Measurements from ENCODE around the gene NRIP2.

The NRIP2 gene

DNA sequence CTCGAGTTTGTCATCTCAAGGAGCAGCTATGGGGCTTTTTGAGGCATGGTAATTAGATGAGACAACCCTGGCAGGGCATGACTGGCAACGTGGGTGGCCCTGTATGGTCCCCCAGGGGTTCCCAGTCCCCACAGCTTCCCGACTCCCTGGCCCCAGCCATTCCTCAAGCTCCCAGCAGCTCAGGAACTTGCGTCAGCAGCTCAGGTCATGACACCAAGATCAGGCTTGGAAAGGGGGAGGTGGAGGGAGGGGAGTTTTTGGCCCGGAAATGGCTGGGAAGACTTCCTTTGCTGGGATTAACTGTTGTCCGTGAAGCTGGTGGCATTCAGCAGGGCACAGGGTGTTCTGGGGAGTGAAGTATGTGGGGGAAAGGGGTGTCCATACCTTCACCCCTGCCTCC lies 10.4 kb upstream of the NRIP2 start:
- no peak for DNase-seq

DNA sequence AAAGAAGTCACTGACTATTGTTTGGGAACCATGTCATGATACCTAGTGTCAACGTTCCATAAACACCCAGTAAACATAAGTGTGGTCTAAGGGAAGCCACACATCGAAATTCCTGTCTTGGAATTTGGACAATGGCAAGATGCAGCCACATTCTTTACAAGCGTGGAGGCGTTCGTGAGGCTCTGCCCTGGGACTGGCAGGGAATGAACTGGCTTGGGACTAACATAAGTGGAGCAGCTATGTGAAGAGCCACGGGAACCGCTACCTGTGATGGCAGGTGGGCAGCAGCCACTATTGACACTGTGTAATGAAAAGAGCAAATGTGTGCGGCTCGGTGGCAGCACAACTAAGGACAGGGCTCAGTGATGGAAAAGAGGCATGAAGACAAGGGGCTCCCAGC lies 10.0 kb upstream of the NRIP2 start:
- no peak for DNase-seq

- no peak for DNase-seq
These were observed 8.1 kb upstream of the NRIP2 start for GRCh38 chr12:2842948-2843347.

DNA sequence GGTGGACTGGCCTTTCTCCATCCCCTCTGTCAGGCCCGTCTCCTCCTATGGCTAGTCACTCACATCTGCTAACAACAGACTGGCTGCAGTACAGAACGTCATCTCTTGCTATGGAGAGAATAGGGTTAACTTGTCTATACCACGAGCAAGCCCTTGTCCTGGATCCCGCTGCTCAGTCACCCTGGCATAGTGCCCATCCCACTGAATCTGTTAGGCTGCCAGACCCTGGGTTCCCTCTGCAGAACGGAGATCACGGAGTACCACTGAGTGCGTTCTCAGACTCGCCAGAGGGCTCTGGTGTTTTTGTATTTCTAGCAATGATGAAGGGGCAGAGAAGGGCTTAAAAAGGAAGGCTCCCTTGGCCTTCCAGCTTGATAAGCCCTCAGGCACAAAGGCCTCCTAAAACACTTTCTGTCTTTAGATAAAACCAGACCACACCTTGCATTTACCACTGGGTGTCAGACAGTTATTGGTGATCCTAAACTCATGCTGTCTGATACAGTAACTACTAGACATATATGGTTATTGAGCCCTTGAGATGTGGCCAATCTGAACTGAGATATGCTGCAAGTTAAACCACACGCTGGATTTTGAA lies 6.3 kb upstream of the NRIP2 start:
- no peak for DNase-seq

- DNase-seq = peak; percentile 44 to 70 (median 66)
These were observed 1.7 kb upstream of the NRIP2 start for GRCh38 chr12:2836574-2836973.

DNA sequence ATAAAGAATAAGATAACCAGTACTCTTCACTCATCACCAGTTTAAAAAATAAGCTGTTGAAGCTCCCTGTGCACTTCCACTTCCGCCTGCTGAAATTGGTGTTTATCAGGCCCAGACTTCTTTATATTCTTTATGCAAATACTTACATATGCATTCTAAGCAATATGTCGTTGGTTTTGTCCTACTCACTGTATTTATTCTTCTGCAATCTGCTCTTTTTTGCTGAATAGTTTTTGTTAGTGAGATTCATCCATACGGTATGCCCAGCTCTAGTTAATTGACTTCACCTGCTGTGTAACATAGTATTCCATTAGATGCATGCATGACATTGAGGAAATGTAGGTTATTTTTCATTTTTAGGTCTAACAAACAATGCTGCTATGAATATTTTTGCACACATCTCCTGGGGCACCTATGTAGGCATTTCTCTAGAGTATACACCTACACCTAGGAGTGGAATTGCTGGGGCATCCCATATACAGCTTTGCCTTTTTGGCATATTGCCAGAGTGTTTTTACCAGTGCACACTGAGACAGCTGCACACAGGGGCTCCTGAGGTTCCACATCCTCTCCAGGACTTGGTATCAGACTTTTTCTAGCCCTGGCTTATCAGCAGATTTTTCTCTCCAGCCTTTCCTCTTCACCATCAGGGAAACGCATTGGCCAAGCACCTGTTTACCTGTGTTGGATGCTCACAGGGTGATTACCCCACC lies 1.0 kb upstream of the NRIP2 start:
- no peak for DNase-seq

- peak in 2 of 4 experiments; percentile 15 to 17 for DNase-seq
These were observed 1.0 kb downstream of the NRIP2 start for GRCh38 chr12:2833810-2834209.

- no peak for DNase-seq
These were observed 1.5 kb downstream of the NRIP2 start for GRCh38 chr12:2833327-2833726.

- DNase-seq = no peak
These were observed 2.2 kb downstream of the NRIP2 start for GRCh38 chr12:2832550-2833127.

- no peak for DNase-seq
These were observed 5.6 kb downstream of the NRIP2 start for GRCh38 chr12:2829275-2829674.

DNA sequence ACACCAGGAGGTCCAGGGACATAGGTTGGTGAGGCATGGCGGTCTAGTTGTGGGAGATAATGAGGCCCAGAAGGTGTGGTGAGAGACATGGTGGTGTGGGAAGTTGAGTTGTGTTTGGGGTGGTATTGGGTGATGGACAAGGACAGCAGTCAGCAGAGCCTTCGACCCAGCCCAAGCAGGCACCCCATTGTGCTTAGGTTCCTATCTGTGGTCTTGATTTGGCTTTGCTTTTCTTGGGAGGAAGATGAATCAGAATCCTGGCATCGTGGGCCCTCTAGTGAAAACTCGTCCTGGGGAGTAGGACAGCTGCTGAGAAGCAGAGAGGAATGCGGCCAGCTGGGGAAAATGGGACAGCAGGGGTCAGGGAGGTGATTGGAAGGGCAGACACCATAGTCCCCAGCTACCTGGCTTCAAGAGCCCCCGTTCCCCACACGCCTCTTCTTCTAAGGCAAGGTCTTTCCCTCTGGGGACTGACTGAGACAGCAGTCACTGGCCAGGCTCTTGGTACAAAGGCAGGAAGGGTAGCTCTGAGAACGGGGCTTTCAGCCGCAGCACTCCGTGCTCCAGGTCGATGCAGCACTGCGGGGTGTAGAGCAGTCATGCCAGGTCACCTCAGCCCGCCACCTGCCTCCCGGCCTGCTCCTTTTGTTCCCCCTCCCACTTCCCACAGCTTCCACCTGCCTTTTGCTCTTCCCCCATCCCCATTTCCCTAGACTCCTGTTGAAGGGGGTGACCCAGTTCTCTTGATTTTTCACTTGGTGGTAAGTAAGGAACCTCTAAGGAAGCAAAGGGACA lies 7.9 kb downstream of the NRIP2 start:
- DNase-seq = no peak

- no peak for DNase-seq
These were observed 8.8 kb downstream of the NRIP2 start for GRCh38 chr12:2826036-2826435.

DNA sequence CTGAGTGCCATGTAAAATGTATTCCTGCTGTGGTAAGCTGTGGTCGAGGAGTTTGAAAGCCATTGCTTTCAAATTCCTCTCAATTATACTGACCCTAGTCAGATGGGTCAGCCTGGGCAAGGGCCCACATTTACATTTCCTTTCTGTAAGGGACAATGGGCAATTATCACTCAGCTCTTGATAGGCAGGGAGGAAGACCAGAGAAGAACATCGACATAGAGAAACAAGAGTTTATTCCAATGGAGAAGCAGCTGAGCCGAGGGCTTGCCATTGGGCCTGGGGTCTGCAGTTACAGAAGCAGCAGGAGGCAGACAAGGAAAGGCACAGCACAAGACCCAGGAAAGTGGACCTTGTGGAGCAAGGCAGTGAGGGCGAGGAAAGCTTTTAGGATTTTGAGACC lies 9.7 kb downstream of the NRIP2 start:
- DNase-seq = no peak

DNA sequence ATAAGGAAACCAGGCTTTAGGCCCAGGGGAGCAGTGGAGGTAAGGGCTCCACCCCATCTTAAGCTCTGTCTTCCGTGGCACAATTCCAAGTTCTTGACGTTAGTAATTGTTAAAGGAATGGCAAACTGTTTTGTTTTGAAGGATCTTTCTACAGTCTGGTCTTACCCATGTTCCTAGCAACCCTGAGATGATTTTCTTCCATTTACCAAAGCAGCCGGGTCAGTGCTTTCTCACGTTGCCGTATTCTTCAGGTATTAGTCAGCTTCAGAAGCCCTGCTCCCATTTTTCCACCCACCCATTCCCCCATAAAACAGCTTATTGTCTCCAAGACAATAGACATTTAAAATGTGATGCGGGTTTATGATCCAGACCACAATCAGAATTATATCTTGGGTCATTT lies 10.3 kb downstream of the NRIP2 start:
- DNase-seq = no peak

- no peak for DNase-seq
These were observed 11.4 kb downstream of the NRIP2 start for GRCh38 chr12:2823483-2823882.

- DNase-seq = no peak
These were observed 14.4 kb downstream of the NRIP2 start for GRCh38 chr12:2820432-2820831.

- DNase-seq = no peak
These were observed 15.0 kb downstream of the NRIP2 start for GRCh38 chr12:2819810-2820209.

DNA sequence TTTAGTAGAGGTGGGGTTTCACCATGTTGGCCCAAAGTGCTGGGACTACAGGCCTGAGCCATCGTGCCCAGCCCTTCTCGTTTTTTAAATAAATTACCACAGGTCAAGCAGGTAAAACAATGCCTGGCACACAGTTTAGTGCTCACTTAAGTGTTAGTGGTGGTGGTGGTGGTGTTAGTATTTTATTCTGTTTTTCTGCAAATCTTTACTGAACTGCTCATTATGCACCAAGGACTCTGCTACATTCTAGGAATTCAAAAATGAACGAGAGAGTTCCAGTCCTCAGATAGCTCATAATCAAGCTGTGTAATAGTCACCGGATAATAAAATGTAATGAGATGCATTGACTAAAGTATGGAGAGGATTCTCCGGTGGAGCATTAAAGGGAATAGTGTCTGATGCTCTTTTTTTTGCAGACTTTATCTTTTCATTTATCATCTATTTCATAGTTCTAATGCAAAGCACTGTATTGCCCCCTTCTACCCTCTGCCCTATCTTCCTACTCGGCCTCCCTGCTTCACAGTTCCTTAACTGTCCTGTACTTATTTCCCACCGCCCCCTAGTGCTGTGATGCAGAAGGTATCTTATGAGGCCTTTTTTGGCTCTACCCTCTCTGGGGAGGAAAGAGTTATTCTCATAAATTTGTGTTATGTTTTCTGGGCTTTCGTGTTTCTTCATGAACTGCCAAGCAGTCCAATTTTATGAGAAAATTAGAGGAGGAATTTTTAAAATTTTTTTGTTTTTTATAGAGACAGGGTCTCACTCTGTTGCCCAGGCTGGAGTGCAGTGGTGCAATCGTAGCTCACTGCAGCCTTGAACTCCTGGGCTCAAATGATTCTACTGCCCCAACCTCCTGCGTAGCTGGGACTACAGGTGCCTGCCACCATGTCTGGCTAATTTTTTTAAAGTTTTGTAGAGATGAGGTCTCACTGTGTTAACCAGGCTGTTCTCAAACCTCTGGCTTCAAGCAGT lies 21.3 kb downstream of the NRIP2 start:
- peak; percentile 64 to 84 (median 74) for DNase-seq

DNA sequence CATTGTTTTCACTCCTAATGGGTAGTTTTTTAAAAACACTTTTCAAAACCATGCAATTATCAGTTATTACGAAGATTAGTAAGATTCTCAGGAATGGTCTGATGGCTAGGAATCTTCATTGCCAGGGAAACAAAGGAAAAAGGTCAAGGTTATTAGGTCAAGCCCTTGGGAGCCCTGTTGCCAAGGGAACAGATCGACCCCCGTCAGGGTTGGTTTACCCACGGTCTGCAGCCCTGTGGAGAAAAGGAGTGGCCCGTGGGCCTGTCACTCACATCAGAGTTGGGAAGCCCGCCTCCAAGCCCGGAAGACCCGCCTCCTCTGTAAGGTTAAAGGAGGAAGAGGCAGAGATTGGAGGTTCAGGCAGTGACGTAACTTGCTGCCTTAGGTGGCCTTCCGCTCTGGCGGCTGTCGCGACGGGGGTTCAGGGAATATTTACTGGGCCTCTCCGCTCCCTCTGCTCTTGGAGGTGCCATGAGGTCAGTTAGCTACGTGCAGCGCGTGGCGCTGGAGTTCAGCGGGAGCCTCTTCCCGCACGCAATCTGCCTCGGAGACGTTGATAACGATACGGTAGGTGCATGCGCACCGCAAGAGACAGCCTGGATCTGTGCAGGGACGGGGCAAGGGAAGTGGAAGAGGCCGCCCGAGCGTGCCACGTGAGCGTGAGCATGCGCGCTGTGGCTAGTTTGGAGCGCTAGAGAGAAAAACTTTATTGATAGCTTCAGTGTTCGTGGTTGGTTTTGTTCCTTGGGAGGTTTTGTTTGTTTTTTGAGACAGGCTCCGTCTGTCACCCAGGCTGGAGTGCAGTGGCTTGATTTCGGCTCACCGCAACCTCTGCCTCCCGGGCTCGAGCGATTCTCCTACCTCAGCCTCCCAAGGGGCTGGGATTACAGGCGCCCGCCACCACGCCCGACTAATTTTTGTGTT lies 22.3 kb downstream of the NRIP2 start, which contains the start of gene ITFG2:
Gene ITFG2, plus strand, starts transcription at position 379 of the 924 bp plus-strand sequence. Its CDS starts 93 bp downstream, at position 472.
- peak; percentile 98 to 99 (median 99) for DNase-seq

DNA sequence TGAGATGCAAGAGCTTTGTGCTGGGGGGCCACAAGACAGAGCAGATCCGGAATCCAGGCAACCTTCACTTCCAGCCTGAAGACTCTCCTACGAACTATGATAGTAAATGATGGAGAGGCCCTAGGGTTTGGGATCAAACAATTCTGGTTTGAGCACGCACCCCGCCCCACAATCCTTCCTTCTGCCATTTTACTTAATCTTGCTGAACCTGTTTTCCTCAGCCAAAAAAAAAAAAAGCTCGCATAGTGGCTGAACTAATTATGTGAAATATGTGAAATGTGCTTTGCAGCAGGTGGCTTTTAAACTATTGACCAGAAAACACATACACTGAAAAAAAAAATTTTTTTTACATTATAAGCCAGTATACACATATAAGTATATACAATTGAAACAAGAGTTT lies 23.0 kb downstream of the NRIP2 start:
- no peak for DNase-seq

- no peak for DNase-seq
These were observed 28.1 kb downstream of the NRIP2 start for GRCh38 chr12:2806700-2807099.
